ENCODE data around the gene OSBPL2.

OSBPL2 gene

GRCh38 chr20:62338294-62338620 is 99.9 kb downstream of the OSBPL2 start:
- H3K4me3 ChIP-seq (ENCODE audit: low read depth in 1 of 2, low read length in 2 of 2) = no peak overlapping the region
- no peaks in the 10 kb centered on the region for H3K4me1 ChIP-seq (ENCODE audit: insufficient read depth, low read length)
- H3K27me3 ChIP-seq (ENCODE audit: control insufficient read depth in 1 of 2, insufficient read depth in 2 of 2, low read length in 2 of 2) = no peaks in the 10 kb centered on the region
- no peak overlapping the region for H3K27ac ChIP-seq (ENCODE audit: low read depth, low read length)
- H3K9ac ChIP-seq (ENCODE audit: low read length) = no peak overlapping the region
- no peaks in the 10 kb centered on the region for H3K9me3 ChIP-seq (ENCODE audit: low read length)
- peaks cover 54% of the 10 kb centered on the region for H3K36me3 ChIP-seq (ENCODE audit: insufficient read depth, low read length)

GRCh38 chr20:62339647-62340062 is 101.3 kb downstream of the OSBPL2 start:
- H3K4me1 ChIP-seq (ENCODE audit: insufficient read depth, low read length) = no peaks in the 10 kb centered on the region
- no peak overlapping the region for H3K4me3 ChIP-seq (ENCODE audit: low read depth in 1 of 2, low read length in 2 of 2)
- no peak overlapping the region for H3K9ac ChIP-seq (ENCODE audit: low read length)
- H3K36me3 ChIP-seq (ENCODE audit: insufficient read depth, low read length) = peaks cover 54% of the 10 kb centered on the region
- H3K9me3 ChIP-seq (ENCODE audit: low read length) = no peaks in the 10 kb centered on the region
- no peak overlapping the region for H3K27ac ChIP-seq (ENCODE audit: low read depth, low read length)
- no peaks in the 10 kb centered on the region for H3K27me3 ChIP-seq (ENCODE audit: control insufficient read depth in 1 of 2, insufficient read depth in 2 of 2, low read length in 2 of 2)

GRCh38 chr20:62342910-62343309 is 104.6 kb downstream of the OSBPL2 start:
- Histone ChIP-seq H3K36me3 (ENCODE audit: insufficient read depth, low read length) (peaks cover 42% of the 10 kb centered on the region), H3K4me1 (ENCODE audit: insufficient read depth, low read length) (no peaks in the 10 kb centered on the region), H3K27me3 (ENCODE audit: control insufficient read depth in 1 of 2, insufficient read depth in 2 of 2, low read length in 2 of 2) (no peaks in the 10 kb centered on the region), H3K9me3 (ENCODE audit: low read length) (no peaks in the 10 kb centered on the region), H3K9ac (ENCODE audit: low read length) (no peak overlapping the region), H3K4me3 (ENCODE audit: low read depth in 1 of 2, low read length in 2 of 2) (no peak overlapping the region), H3K27ac (ENCODE audit: low read depth, low read length) (no peak overlapping the region)

GRCh38 chr20:62344092-62344491 is 105.8 kb downstream of the OSBPL2 start:
- Histone ChIP-seq H3K9ac (ENCODE audit: low read length) (no peak overlapping the region), H3K36me3 (ENCODE audit: insufficient read depth, low read length) (peaks cover 41% of the 10 kb centered on the region), H3K27ac (ENCODE audit: low read depth, low read length) (no peak overlapping the region), H3K4me1 (ENCODE audit: insufficient read depth, low read length) (no peaks in the 10 kb centered on the region), H3K9me3 (ENCODE audit: low read length) (no peaks in the 10 kb centered on the region), H3K27me3 (ENCODE audit: control insufficient read depth in 1 of 2, insufficient read depth in 2 of 2, low read length in 2 of 2) (no peaks in the 10 kb centered on the region), H3K4me3 (ENCODE audit: low read depth in 1 of 2, low read length in 2 of 2) (no peak overlapping the region)

- Histone ChIP-seq H3K27ac (ENCODE audit: low read depth, low read length) (no peak overlapping the region), H3K4me1 (ENCODE audit: insufficient read depth, low read length) (no peaks in the 10 kb centered on the region), H3K27me3 (ENCODE audit: control insufficient read depth in 1 of 2, insufficient read depth in 2 of 2, low read length in 2 of 2) (no peaks in the 10 kb centered on the region), H3K9ac (ENCODE audit: low read length) (no peak overlapping the region), H3K4me3 (ENCODE audit: low read depth in 1 of 2, low read length in 2 of 2) (no peak overlapping the region), H3K9me3 (ENCODE audit: low read length) (no peaks in the 10 kb centered on the region), H3K36me3 (ENCODE audit: insufficient read depth, low read length) (peaks cover 35% of the 10 kb centered on the region)
Observed at GRCh38 chr20:62344782-62345181, 106.5 kb downstream of the OSBPL2 start.

All from muscle layer of colon (tissue), 2 donors.